Liver (tissue), 3 donors: ENCODE measurements around the gene UBE2F.

ENCODE experiments used
- CTCF ChIP-seq: fragments of 150-350 bp; IDR thresholded peaks from 2 replicates; pipeline ENCODE4 v1.5.1; 2017; ENCODE audit warnings: improper control_type of control experiment, low read depth, low read length; ENCODE audit not compliant: missing input control
- RAD21 ChIP-seq, 2 donors: IDR thresholded peaks; 2 replicates each; pipeline ENCODE4 v1.6.1; 2016; ENCODE audit warnings: antibody characterized with exemption in 2 of 2, mild to moderate bottlenecking in 2 of 2
- donor health status: healthy.
- donor health status: healthy.

GRCh38 chr2:238055841-238056240 is 89.0 kb downstream of the UBE2F start:
- no peak for TF ChIP-seq CTCF
- no peak for TF ChIP-seq RAD21 (IDR thresholded peaks at IDR 0.05)
